Measurements from ENCODE around the gene ETHE1.

Gene ETHE1

DNA sequence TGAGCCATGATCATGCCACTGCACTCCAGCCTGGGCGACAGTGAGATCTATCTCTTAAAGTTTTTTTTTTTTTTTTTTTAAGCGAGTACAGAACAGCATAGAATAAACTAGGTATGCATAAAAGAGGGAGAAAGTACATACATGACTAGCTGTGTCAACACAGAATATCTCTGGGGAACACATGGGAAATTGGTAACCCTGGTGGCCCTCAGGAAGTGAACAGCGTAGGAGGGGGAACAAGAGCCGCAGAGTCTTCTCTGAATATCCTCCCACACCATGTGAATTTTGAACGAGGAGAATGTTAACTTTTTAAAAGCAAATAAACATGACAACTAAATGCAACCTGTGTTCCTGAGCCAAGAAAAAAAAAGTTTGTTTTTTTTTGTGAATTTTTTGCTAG, 37.7 kb downstream of the ETHE1 start:
- DNase-seq (ENCODE audit: low spot score): no peak

DNA sequence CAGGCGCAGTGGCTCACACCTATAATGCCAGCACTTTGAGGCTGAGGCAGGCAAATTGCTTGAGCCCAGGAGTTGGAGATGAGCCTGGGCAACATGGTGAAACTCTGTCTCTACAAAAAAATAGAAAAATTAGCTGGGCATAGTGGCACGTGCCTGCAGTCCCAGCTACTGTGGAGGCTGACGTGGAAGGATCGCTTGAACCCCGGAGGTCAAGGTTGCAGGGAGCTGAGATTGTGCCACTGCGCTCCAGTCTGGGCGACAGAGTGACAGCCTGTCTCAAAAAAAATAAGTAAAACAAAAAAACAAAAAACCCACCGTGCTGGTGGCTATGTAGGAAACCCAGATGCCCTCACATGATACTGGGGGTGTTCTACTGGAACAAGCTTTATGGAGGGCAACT, 38.8 kb downstream of the ETHE1 start:
- no peak for DNase-seq (ENCODE audit: low spot score)

DNA sequence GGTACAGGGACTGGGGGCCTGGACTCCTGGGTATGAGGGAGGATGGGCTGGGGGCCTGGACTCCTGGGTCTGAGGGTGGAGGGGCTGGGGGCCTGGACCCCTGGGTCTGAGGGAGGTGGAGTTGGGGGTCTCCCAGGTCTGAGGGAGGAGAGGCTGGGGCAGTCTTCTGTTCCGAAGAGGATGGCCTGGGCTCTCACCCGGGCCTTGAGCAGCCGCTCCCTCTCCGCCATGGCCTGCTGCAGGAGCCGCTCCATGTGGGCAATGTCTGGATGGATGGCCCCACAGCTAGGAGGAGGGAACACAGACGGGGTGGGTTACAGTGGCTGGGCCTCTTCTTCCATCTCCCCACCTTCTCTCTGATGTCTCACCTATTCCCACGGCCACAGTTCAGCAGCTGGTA, 40.6 kb downstream of the ETHE1 start:
- no peak for DNase-seq (ENCODE audit: low spot score)

DNA sequence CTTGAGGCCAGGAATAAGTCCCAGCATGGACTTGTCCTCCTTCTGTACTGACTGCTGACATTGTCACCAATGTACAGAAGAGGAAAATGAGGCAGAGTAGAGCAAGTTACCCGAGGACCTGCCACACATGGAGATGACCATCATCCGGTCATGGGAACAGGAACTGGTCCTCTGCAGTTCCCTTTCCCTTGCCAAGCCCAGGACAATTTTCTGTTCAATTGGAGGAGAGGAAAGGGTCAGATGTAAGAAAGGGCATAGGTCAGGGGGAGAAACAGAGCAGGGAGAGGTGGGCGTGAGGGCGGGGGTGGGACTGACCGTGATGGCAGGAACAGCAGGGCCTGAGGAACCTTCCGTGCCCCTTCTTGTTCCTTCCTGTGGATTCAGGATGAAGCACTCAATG, 41.0 kb downstream of the ETHE1 start:
- DNase-seq (ENCODE audit: low spot score): no peak

DNA sequence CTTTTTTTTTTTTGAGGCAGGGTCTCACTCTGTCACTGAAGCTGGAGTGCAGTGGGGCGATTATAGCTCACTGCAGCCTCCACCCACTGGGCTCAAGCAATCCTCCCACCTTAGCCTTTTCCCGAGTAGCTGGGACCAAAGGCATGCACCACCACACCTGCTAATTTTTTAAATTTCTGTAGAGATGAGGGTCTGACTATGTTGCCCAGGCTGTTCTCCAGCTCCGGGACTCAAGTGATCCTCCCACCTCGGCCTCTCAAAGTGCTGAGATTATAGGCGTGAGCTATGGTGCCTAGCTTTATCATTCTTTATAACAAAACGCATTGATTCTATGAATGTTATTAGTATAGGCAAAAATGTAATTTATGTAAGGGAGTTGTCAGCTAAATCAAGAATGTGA, 43.7 kb downstream of the ETHE1 start:
- no peak for DNase-seq (ENCODE audit: low spot score)

DNA sequence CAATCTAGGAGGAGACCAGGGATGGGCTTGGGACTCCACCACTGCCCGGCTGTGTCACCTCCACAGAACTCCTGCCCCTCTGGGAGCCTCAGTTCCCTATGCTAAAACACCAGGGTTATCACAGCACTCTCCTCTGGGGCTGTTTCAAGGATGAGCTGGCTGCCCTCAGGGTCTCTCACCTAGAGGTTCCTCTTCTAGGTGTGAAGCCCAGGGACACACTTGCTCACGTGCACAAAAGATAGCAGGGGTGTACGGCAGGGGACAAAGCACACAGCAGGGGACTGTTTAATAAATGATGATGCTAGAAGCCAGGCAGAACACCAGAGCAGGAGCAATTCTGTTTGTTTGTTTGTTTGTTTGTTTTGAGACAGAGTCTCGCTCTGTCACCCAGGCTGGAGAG, 44.8 kb downstream of the ETHE1 start:
- no peak for DNase-seq (ENCODE audit: low spot score)

DNA sequence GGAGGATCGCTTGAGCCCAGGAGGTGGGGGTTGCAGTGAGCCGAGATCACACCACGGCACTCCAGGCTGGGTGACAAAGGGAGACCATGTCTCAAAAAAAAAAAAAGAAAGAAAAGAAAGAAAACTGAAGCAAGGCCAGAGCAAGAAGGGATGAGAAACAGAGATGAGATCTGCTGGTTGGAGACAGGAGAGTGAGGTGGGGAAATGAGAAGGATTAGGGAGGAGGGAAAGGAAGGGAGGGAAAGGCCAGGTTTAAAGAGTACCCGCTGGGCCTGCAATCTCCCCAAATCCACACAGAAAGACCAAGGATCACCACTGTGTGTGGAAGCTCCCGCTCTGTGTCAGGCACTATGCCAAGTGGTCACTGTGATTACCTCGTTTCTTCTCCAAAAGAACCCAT, 45.3 kb downstream of the ETHE1 start:
- DNase-seq (ENCODE audit: low spot score): no peak

DNA sequence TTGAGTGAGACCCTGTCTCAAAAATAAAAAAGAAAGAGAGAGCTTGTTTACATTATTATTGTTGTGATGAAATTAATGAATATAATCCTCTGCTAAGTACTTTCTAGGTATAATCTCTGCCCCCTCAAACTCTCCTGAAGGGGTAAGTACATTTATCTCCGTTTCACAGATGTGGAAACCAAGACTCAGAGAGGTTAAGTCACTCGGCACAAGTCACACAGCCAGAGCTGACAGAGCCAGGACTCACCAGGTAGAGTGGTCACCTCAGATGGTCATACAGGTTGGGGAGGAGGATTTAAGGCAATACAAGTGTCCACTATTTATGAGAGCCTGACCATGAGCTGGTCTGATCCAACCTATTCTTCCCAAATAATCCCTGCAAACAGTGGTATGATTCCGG, 46.4 kb downstream of the ETHE1 start:
- no peak for DNase-seq (ENCODE audit: low spot score)

DNA sequence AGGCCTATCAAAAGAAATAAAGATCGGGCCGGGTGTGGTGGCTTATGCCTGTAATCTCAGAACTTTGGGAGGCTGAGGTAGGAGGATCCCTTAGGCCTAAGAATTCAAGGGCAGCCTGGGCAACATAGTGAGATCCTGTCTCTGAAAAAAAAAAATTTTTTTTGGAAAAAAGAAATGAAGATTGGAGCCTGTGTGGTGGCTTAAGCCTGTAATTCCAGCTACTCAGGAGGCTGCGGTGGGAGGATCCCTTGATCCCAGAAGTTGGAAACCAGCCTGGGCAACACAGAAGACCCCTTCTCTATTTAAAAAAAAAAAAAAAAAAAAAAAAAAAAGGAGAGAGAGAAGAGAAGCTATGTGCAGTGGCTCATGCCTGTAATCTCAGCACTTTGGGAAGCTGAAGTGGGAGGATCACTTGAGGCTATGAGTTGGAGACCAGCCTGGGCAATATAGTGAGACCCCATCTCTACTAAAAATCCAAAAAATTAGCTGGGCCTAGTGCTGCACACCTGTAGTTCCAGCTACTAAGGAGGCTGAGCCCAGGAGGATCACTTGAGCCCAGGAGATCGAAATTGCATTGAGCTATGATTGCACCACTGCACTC, 46.9 kb downstream of the ETHE1 start:
- DNase-seq (ENCODE audit: low spot score): no peak

DNA sequence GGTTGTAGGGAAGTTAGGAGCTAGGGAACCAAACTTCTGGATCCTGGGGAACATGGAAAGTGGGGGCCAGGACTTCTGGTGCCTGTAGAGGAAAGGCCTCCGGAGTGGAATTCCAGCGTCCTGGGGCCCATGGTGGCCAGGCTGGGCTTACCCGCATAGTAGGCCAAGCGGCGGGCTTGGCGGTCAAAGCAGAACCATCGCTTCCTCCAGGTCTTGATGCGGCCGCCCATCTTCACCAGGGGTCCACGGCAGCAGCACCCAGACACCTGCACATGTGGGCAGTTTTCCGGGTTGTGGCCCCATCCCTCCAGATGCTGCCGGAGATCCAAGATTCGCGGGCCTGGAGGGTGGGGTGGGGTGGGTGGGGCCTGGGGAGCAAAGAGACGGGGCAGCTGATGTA, 47.8 kb downstream of the ETHE1 start:
- no peak for DNase-seq (ENCODE audit: low spot score)

DNA sequence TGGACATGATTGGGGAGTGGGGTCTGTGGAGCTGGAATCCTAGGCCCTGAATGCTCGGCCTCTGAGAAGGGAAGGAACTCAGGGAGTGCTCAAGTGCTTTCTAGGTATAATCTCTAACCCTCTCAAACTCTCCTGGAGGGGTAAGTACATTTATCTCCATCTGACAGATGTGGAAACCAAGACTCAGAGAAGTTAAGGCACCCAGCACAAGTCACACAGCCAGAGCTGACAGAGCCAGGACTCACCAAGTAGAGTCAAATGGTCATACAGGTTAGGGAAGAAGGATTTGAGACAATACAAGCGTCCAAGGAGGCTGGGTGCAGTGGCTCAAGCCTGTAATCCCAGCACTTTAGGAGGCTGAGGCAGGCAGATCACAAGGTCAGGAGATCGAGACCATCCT, 48.7 kb downstream of the ETHE1 start:
- no peak for DNase-seq (ENCODE audit: low spot score)

DNA sequence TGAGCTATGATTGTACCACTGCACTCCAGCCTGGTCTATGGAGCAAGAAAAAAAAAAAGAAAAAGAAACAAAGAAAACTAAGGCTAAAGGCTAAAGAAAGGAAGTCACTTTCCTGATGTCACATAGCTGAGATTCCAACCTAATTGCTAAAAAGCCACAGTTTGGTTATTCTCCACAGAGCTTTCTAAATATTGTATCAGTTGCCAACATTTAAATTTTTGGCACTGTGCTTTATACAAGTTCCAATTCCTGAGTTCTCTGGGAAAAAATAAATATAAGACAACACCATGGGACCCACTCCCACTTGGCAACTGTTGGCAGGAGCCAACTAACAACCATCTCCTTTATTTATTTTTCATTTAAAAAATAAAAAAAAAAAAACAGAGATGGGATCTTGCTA, 50.4 kb downstream of the ETHE1 start:
- DNase-seq (ENCODE audit: low spot score): peak; percentile 21

DNA sequence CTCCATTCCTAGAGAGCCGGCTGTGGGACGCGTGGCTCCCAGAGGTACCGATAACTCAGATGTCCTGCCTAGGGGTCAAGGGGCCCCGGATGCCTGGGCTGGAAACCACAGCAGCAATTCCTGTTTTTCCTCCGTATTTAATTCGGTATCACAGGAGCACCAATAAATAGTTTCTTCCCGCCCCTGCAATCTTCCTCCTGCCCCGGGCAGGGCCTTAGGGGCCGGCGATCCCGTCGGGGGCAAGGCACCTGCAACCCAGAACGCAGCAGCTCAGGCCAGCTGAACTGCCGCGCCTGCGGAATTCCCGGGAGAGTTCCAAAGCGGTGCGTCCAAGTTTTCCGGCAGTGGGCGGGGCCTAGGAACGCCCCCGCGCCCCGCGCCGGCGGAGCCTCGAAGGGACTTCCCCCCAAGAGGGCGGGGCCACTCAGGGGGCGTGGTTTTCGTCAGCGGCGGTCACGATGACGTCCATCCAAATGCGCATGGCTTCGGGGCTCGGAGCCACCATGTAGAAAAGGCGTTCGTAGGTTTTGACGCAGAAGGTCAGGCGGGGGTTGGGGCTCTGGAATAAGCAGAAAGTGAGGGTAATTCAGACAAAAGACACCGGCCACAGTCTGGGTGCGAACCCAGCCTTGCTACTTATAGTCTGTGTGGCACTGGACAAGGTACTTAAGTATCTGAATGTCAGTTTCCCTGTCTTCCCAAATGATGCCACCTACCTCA, 51.9 kb downstream of the ETHE1 start:
- peak; percentile 93 for DNase-seq (ENCODE audit: low spot score)

DNA sequence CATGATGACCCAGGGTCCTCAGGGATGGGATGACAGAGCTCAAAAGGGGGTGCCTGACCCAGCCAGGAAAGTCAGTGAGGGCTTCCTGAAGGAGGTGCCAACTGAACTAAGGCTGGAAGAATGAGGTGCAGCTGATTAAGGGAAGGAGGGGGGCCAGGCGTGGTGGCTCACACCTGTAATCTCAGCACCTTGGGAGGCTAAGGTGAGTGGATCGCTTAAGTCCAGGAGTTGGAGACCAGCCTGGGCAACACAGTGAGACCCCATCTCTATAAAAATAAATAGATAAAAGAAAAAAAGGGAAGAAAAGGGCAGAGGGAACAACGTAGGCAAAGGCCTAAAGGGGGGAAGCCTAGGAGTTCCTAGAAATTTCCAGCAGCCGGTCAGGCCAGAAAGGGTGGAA, 52.5 kb downstream of the ETHE1 start:
- no peak for DNase-seq (ENCODE audit: low spot score)

DNA sequence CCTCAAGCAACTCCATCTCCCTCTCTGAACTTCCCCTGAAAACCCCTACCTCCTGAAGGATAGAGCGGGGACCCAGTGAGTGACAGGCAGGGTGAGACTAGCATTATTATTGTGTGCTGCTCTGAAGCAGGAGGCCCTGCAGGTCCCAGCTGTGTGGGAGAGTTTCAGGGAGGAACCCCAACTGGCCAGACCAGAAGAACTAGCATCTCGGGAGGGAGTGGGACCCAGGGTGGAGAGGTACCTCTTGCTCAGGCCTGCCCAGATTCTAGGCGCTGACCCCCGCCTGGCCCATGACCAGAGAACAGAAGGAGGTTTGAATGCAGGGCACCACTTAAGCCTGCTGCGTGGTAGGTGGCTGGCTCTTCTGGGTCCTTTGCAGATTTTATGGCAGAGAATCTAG, 55.9 kb downstream of the ETHE1 start:
- DNase-seq (ENCODE audit: low spot score): no peak

DNA sequence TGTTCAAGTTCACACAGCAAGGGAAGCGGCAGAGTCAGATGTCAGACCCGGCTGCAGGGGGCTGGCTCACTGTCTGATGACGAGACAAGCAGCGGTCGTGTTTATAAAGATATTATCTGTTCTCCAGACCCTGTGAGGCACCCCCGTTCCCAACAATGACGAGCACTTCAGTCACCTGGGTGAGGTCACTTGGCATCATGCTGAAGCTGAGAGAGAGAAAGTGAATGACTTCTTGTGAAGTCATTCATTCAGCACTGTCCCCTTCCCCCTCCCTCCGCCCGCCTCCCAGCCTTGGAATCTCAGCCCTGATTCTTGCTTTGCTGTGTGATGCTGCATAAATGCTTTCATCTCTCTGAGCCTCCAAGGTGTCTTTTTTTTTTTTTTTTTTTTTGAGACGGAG, 56.7 kb downstream of the ETHE1 start:
- peak; percentile 90 for DNase-seq (ENCODE audit: low spot score)

DNA sequence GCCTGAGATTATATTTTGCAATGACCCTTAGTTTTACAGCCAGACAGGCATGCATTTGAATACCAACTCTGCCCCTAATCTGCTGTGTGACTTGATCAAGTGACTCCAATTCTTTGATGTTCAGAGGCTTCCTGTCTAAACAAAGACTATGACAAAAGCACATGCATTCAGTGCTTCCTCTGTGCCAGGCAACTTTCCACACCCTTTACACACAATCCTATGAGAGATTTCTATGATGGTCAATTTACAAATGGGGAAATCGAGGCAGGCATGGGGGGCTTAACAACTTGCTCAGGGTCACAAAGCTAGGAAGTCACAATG, 57.9 kb downstream of the ETHE1 start:
- no peak for DNase-seq (ENCODE audit: low spot score)

DNA sequence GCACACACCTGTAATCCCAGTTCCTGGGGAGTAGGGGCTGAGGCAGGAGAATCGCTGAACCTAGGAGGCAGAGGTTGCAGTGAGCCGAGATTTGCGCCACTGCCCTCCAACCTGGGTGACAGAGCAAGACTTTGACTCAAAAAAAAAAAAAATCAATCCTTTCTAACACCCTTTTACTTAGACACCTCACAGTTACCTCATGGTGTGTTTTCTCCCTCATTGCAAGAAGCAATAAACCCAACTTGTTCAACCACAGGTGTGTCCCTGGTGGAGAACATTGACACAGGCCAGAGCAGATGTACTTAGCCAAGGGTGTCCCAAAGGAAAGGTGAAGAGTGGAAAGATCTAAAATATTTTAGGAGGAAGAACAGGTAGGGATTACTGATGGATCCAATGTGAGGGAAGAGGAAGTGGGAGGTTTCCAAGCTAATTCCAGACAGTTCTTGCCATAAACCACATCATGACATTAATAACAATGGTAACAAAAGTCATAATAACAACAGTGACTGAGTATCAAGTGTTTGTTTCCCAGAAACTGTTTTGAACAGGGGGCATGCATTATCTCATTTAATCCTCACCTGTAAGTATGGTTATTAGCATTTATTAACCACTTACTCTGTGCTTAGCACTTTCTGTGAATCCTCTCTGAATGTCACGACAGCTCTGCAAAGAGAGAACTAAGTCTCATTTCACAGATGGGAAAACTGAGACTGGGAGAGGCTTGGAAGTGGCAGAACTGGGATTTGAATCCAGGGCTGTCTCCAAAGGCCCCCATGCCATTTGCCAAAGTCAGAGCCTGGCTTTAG, 58.4 kb downstream of the ETHE1 start:
- no peak for DNase-seq (ENCODE audit: low spot score)

DNA sequence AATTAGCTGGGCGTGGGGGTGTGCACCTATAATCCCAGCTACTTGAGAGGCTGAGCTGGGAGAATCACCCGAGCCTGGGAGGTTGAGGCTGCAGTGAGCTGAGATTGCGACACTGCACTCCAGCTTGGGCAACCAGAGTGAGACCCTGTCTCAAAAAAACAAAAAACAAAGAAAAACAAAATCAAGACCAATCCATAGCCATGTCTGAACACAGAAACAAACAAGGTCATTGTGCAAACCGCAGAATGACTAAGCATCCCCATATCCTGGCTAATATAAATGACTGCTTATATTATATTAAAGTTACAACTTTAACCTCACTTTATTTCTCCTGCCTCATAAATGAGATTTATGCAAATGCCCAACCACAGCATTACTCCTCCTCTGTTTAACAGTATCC, 59.3 kb downstream of the ETHE1 start:
- no peak for DNase-seq (ENCODE audit: low spot score)

DNA sequence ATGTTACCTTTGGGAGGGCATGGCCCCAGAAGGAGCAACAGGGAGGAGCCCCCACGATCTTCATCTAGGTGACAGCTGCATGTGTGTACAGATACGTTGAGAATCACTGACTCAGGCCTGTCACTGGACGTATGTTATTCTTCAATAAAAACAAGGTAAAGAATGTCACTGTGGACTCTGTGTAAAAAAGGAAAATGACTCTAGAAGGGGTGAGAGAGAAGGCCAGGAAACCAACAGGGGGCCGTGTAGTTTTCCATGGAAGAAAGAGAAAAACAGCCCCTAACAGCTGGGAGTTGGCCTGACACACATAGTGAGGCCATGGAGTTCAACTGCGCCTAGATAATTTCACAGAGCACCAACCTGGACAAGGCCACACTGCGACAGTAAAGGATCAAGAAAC, 59.7 kb downstream of the ETHE1 start:
- no peak for DNase-seq (ENCODE audit: low spot score)

DNA sequence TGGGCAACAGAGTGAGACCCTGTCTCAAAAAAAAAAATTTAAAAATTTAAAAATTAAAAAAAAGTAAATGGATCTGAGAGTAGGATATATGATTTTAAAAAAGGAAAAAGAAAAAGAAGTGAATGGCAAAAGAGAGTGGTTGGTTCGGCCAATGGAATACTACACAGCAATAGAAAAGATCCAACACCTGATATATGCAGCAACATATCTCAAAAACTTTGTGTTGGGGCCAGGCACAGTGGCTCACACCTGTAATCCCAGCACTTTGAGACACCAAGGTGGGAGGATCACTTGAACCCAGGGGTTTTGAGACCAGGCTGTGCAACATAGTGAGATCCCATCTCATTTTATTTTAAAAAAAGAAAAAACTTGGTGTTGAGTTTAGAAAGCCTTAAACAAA, 60.2 kb downstream of the ETHE1 start:
- no peak for DNase-seq (ENCODE audit: low spot score)

DNA sequence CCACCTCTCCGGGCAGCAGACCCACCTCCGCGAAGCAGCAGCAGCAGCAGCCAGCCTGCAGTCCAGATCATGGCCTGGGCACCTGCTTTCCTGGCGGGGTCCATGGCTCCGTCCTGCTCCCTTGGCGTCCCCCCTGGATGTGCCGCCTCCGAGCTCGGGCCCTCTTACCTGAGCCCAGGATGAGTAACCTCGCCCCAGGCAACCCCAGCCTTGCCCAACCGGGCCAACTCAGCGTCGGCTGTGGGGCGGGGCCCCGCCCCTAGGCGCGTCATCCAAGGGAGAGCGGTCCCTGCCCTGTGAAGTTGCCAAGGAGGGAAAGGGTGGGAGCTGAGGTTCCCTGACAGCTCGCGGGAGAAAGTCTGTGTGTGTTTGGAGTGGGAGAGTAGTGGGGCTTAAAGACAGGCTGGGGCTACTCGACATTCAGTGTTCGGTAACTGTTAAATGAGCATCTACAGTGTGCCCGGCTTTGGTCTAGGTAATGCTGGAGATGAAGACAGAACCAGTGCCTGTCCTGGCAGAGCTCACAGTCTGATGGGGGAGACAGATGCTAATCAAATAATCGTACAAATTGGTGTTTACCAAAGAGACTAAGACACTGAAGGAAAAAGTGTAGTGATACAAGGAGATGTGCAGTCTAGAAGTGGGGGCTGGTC, 61.4 kb downstream of the ETHE1 start, which contains the start of gene LYPD3:
LYPD3 (minus strand) TSS at position 141 of the 653 bp plus-strand sequence; CDS start at position 104, 37 bp downstream.
- DNase-seq (ENCODE audit: low spot score): no peak
